HuH-7 (cell line): Measurements from ENCODE around the gene MEF2D.
A peak's percentile ranks its signal among the peaks of the same experiment; 100 is the strongest.

Experiments used
- DNase-seq: peaks from one replicate; pipeline ENCODE4 v3.0.0; 2011; ENCODE audit warnings: low spot score

The MEF2D gene

DNA sequence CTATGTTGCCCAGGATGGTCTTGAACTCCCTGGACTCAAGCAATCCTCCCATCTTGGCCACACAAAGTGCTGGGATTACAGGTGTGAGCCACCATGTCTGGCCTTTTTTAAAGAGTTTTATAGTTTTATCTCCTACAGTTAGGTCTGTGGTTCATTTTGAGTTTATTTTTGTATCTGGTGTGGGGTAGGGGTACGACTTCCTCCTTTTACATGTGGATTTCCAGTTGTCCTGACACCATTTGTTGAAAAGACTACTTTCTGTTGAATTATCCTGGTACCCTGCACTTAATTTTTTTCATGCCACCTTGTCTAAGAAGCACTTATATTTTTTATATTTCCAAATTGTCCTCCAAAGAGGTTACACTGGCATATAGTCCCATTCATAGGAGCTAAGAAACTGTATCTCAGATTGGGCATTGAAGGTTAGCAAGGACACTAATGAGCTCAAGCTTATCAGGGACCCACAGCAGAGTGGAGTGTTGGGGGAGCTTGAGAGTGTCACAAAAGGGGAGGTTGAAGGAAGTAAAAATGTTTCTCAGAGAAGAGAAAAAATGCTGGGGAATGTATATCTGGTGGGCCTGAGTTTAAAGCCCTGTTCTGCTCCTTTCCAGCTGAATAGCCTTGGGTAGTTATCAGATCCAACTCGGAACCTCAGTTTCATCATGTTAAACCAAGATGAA, 23.4 kb upstream of the MEF2D start:
- no peak for DNase-seq

- DNase-seq, result no peak
Observed at GRCh38 chr1:156522443-156522970, 21.9 kb upstream of the MEF2D start.

DNA sequence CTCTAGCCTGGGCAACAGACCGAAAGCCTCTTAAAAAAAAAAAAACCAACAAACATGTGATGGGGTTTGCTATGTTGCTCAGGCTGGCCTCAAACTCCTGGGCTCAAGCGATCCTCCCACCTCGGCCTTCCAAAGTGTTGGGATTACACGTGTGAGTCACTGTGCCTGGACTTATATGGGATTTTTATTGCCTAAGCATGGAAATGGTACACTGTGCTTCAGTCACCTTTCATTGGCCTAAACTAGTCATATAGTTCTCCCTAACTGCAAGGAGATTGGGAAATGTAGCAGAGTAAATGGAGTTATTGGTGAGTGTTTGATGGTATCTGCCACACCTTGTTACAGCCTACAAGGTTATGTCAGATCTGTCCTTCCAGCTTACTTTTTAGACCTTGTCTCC, 17.2 kb upstream of the MEF2D start:
- DNase-seq, result no peak

DNA sequence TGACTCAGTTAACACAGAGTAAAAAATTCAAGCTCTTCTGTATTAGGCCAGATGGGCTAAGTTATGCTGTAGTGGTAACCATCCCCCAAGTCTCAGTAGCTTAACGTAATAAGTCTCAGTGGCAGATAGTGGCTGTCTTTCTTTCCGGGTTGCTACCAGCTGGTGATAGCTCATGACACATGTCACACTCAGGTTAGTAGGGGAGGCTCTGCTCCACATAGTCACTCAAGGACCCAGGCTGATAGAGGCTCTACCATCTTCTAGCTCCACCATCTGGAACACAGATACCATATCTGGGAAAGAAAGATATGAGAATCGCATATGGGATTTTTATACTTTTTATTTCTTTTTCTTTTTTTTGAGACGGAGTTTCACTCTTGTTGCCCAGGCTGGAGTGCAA, 16.2 kb upstream of the MEF2D start:
- DNase-seq, result no peak

- DNase-seq, result no peak
Observed at GRCh38 chr1:156515956-156516355, 15.4 kb upstream of the MEF2D start.

- DNase-seq, result no peak
Observed at GRCh38 chr1:156513185-156513584, 12.6 kb upstream of the MEF2D start.

DNA sequence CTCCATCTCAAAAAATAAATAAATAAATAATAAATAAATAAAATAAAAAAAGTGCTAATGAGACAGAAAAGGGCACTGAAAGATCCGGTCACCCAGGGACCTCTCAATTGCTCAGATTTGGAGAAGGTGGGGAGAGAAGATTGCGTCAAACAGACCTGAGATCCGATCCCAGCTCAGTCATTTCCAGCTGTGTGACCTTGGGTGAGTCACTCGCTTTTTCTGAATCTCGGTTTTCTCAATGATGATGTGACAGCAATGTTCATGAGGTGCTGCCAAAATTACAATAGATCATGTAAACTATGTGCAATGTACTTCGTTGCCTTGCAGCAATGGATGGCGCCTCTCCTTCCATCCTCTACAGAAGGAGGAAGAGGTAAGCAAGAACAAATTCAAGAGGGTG, 11.1 kb upstream of the MEF2D start:
- no peak for DNase-seq

- no peak for DNase-seq
Observed at GRCh38 chr1:156510709-156511108, 10.1 kb upstream of the MEF2D start.

DNA sequence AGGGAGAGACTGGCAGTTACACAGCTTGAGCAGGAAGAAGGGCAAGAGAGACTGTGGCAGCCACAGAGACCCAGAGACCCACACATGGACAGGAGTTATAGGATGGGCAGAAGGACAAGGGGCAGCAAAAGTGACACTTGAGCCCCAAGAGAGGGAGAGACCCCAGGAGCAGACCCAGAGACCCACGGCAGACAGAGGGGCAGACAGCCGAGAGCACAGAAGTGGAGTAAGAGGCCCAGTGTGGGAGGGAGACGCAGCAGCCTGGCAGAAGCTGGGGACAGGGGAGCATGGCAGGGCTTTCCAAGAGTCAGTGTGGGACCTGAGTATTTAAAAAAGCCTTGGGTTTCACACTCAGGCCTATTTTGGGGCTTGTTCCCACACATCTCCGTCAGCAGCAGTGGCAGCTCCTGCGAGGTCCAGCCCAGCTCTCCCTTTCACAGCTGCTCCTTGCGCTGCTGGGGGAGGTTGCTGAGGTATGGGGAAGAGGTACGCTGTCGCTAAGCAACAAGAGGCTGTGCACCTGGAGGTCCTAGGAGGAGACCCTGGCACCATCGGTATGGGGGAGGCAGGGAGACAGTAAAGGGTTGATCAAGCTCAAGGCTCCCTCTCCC, 9.0 kb upstream of the MEF2D start:
- no peak for DNase-seq

GRCh38 chr1:156508955-156509234, 8.3 kb upstream of the MEF2D start:
- DNase-seq, result no peak

DNA sequence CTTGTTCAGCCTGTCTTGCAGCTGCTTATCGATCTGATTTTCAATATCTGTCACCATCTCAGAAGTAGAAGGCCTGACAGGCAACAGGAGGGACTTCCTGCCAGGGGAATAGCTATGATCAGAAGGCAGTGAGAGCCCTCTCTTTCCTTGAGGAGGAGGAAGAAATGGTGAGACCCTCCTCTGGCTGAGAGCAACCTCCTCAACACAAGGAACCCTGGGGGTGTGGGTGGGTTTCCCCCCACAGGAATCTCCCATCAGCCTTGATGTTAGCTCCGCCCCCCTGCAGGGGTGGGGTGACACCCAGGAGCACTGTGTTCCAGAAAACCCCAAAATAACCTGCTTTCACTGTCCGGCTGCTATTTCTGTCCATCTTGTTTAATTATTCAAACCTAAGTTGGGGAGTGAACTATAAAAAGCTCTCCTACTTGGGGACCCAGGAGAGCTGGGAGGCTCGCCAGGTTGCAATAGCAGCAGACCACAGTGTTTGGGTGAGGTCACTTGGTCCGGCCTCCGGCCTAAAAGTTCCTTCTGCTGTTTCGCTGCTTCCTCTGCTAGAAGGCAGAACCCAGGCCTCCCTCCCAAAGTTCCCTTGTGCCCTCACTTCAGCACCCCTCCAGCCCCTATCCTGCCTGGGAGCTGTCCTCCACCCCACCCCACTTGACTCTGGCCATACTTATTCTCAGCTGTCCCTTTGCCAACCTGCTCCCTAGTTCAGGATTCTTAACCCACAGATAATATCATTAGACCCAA, 7.8 kb upstream of the MEF2D start:
- DNase-seq, result no peak

GRCh38 chr1:156506450-156506849, 5.9 kb upstream of the MEF2D start:
- no peak for DNase-seq

DNA sequence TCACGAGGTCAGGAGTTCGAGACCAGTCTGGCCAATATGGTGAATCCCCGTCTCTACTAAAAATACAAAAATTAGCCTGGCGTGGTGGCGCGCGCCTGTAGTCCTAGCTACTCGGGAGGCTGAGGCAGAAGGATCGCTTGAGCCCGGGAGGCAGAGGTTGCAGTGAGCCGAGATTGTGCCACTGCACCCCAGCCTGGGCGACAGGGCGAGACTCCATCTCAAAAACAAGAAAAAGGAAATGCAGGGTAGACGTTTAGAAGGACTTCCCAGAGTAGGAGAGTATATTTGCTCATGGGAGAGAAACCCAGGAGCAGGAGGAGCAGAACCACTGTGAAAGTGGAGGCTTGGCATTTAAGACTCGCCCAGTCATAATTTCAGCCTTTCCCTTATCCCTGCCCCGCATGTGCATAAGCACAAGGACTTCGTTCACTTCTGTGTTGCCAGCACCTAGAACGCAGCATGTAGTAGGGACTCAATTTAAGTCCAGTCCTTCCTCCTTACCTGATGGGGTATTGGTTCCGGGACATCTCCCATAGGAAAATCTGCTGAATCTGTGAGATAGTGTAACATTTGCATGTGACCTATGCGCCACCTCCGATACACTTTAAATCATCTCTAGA, 5.2 kb upstream of the MEF2D start:
- no peak for DNase-seq

DNA sequence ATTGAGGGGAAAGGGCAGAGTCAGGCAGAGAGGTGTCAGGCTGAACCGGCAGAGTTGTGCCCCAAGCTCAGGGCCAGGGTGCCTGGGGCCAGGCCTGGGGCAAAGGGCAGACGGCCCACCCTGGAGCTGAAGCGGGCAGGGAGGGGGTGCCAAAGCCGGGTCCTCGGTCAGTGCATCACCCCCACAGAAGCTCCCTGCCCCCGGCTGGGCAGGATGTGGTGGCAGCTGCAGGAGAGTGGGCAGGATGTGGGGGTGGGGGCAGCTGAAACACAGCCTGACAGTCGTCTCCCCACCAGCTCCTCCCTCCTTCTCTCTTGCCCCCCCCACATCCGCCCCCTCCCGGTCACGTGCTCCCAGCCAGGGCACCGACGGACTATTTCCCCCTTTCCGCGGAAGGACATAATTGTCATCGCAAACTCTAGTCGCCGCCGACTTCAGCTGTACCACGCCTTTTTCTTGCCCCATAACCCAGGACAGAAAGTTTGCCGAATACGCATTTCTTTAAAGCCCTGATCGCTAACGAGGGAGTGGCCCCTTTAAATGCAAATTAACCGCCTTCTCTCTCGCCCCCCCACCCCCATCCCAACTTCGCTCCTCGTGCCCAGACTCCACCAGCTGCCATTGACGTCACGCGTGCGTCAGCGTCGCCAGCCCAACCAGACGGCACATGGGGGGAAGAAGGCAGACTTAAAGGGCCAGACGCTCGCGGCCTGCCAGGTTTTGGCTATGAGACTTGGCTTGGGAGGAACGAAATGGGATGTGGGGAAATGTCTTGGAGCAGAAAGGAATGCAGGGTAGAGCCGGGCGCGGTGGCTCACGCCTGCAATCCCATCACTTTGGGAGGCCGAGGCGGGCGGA, 4.5 kb upstream of the MEF2D start:
- DNase-seq, result peak; percentile 97

- no peak for DNase-seq
Observed at GRCh38 chr1:156504438-156504813, 3.9 kb upstream of the MEF2D start.

DNA sequence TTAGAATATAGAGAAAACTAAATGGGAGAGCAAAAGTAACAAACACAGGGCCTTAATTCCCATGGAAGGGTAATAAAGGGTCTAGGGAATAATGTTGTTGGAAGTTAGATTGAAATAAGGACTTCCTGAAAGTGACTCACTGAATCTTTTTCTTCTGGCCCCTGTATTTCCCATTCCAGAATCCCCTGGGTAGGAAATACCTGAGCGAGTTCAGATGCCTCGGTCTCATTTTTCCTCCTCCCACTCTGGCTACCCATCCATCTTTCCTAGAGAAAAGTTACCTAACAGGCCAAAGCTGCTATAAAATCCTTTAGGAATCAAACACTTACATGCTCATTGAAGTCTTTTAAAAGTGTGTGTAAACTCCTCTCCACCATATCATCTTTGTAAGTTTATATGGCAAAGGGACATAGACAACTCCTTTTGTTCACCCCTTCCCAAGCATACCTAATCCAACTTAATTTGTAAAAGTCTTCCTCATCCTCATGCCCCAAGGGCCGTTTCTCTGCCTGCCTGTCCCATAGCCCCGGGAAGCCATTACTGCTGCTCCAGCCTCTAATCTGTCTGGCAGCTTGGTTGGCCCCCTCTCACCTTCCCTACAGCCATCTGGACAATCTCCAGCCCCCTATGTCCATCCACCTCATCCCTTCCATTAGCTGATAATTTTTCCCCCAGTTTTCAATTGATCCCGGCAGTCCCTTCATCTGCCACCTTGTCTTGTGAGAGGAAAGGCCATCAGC, 3.3 kb upstream of the MEF2D start:
- no peak for DNase-seq

- no peak for DNase-seq
Observed at GRCh38 chr1:156502894-156503697, 2.5 kb upstream of the MEF2D start.

GRCh38 chr1:156502391-156502893, 1.9 kb upstream of the MEF2D start:
- no peak for DNase-seq

- DNase-seq, result peak; percentile 99
Observed at GRCh38 chr1:156500793-156501506, 375 bp upstream of the MEF2D start.
